ENCODE data around the gene PJA2.

Gene PJA2

GRCh38 chr5:109324931-109325330 is 84.8 kb downstream of the PJA2 start:
- H3K4me3 Mint-ChIP-seq = no peak overlapping the region
- H3K4me1 Mint-ChIP-seq (ENCODE audit: low read depth) = peaks cover 19% of the 10 kb centered on the region
- no peak overlapping the region for H3K27ac Mint-ChIP-seq
- intact Hi-C loops (cut with micrococcal nuclease) = no loop called here
- H3K27me3 Mint-ChIP-seq = no peaks in the 10 kb centered on the region
- H3K36me3 Mint-ChIP-seq (ENCODE audit: low read depth) = peaks cover 20% of the 10 kb centered on the region
- no peaks in the 10 kb centered on the region for H3K9me3 Mint-ChIP-seq

- peaks cover 19% of the 10 kb centered on the region for H3K4me1 Mint-ChIP-seq (ENCODE audit: low read depth)
- intact Hi-C loops (cut with micrococcal nuclease) = no loop called here
- H3K4me3 Mint-ChIP-seq = no peak overlapping the region
- no peaks in the 10 kb centered on the region for H3K27me3 Mint-ChIP-seq
- peaks cover 20% of the 10 kb centered on the region for H3K36me3 Mint-ChIP-seq (ENCODE audit: low read depth)
- no peaks in the 10 kb centered on the region for H3K9me3 Mint-ChIP-seq
- no peak overlapping the region for H3K27ac Mint-ChIP-seq
Measured at GRCh38 chr5:109324351-109324750, 85.4 kb downstream of the PJA2 start.

- peaks cover 20% of the 10 kb centered on the region for H3K36me3 Mint-ChIP-seq (ENCODE audit: low read depth)
- no peak overlapping the region for H3K4me3 Mint-ChIP-seq
- H3K4me1 Mint-ChIP-seq (ENCODE audit: low read depth) = peaks cover 13% of the 10 kb centered on the region
- intact Hi-C loops (cut with micrococcal nuclease) = no loop called here
- H3K9me3 Mint-ChIP-seq = no peaks in the 10 kb centered on the region
- no peak overlapping the region for H3K27ac Mint-ChIP-seq
- no peaks in the 10 kb centered on the region for H3K27me3 Mint-ChIP-seq
Measured at GRCh38 chr5:109322694-109323093, 87.1 kb downstream of the PJA2 start.

- Mint-ChIP-seq H3K27ac (no peak overlapping the region), H3K27me3 (no peaks in the 10 kb centered on the region), H3K4me1 (ENCODE audit: low read depth) (no peaks in the 10 kb centered on the region), H3K9me3 (no peaks in the 10 kb centered on the region), H3K4me3 (no peak overlapping the region), H3K36me3 (ENCODE audit: low read depth) (peaks cover 8% of the 10 kb centered on the region)
- intact Hi-C loops (cut with micrococcal nuclease) = no loop called here
Measured at GRCh38 chr5:109319351-109319750, 90.4 kb downstream of the PJA2 start.

GRCh38 chr5:109318455-109319108 is 91.2 kb downstream of the PJA2 start:
- intact Hi-C loops (cut with micrococcal nuclease) = no loop called here
- Mint-ChIP-seq H3K4me3 (no peak overlapping the region), H3K27me3 (no peaks in the 10 kb centered on the region), H3K36me3 (ENCODE audit: low read depth) (peaks cover 5% of the 10 kb centered on the region), H3K27ac (no peak overlapping the region), H3K9me3 (no peaks in the 10 kb centered on the region), H3K4me1 (ENCODE audit: low read depth) (no peaks in the 10 kb centered on the region)

GRCh38 chr5:109316634-109317033 is 93.1 kb downstream of the PJA2 start:
- no peaks in the 10 kb centered on the region for H3K9me3 Mint-ChIP-seq
- H3K27me3 Mint-ChIP-seq = no peaks in the 10 kb centered on the region
- no peaks in the 10 kb centered on the region for H3K4me1 Mint-ChIP-seq (ENCODE audit: low read depth)
- H3K27ac Mint-ChIP-seq = no peak overlapping the region
- intact Hi-C loops (cut with micrococcal nuclease) = no loop called here
- H3K4me3 Mint-ChIP-seq = no peak overlapping the region
- peaks cover 5% of the 10 kb centered on the region for H3K36me3 Mint-ChIP-seq (ENCODE audit: low read depth)

GRCh38 chr5:109315245-109315644 is 94.5 kb downstream of the PJA2 start:
- no peaks in the 10 kb centered on the region for H3K4me1 Mint-ChIP-seq (ENCODE audit: low read depth)
- no peaks in the 10 kb centered on the region for H3K9me3 Mint-ChIP-seq
- no peak overlapping the region for H3K4me3 Mint-ChIP-seq
- intact Hi-C loops (cut with micrococcal nuclease) = no loop called here
- no peaks in the 10 kb centered on the region for H3K27me3 Mint-ChIP-seq
- no peak overlapping the region for H3K27ac Mint-ChIP-seq
- H3K36me3 Mint-ChIP-seq (ENCODE audit: low read depth) = peaks cover 2% of the 10 kb centered on the region

GRCh38 chr5:109313127-109313526 is 96.6 kb downstream of the PJA2 start:
- Mint-ChIP-seq H3K36me3 (ENCODE audit: low read depth) (no peaks in the 10 kb centered on the region), H3K27ac (no peak overlapping the region), H3K4me1 (ENCODE audit: low read depth) (no peaks in the 10 kb centered on the region), H3K4me3 (no peak overlapping the region), H3K9me3 (no peaks in the 10 kb centered on the region), H3K27me3 (no peaks in the 10 kb centered on the region)
- intact Hi-C loops (cut with micrococcal nuclease) = no loop called here

- Mint-ChIP-seq H3K9me3 (no peaks in the 10 kb centered on the region), H3K4me1 (ENCODE audit: low read depth) (no peaks in the 10 kb centered on the region), H3K27me3 (no peaks in the 10 kb centered on the region), H3K4me3 (no peak overlapping the region), H3K27ac (no peak overlapping the region), H3K36me3 (ENCODE audit: low read depth) (no peaks in the 10 kb centered on the region)
- intact Hi-C loops (cut with micrococcal nuclease) = no loop called here
Measured at GRCh38 chr5:109312695-109313094, 97.1 kb downstream of the PJA2 start.

GRCh38 chr5:109310315-109310714 is 99.5 kb downstream of the PJA2 start:
- Mint-ChIP-seq H3K36me3 (ENCODE audit: low read depth) (no peaks in the 10 kb centered on the region), H3K4me3 (no peak overlapping the region), H3K9me3 (no peaks in the 10 kb centered on the region), H3K27ac (no peak overlapping the region), H3K27me3 (no peaks in the 10 kb centered on the region), H3K4me1 (ENCODE audit: low read depth) (no peaks in the 10 kb centered on the region)
- intact Hi-C loops (cut with micrococcal nuclease) = no loop called here

GRCh38 chr5:109309326-109310063 is 100.3 kb downstream of the PJA2 start:
- H3K4me3 Mint-ChIP-seq = no peak overlapping the region
- H3K27ac Mint-ChIP-seq = no peak overlapping the region
- no peaks in the 10 kb centered on the region for H3K4me1 Mint-ChIP-seq (ENCODE audit: low read depth)
- intact Hi-C loops (cut with micrococcal nuclease) = no loop called here
- no peaks in the 10 kb centered on the region for H3K27me3 Mint-ChIP-seq
- no peaks in the 10 kb centered on the region for H3K36me3 Mint-ChIP-seq (ENCODE audit: low read depth)
- no peaks in the 10 kb centered on the region for H3K9me3 Mint-ChIP-seq

- intact Hi-C loops (cut with micrococcal nuclease) = no loop called here
- no peak overlapping the region for H3K4me3 Mint-ChIP-seq
- no peaks in the 10 kb centered on the region for H3K27me3 Mint-ChIP-seq
- H3K9me3 Mint-ChIP-seq = no peaks in the 10 kb centered on the region
- no peaks in the 10 kb centered on the region for H3K4me1 Mint-ChIP-seq (ENCODE audit: low read depth)
- H3K27ac Mint-ChIP-seq = no peak overlapping the region
- H3K36me3 Mint-ChIP-seq (ENCODE audit: low read depth) = no peaks in the 10 kb centered on the region
Measured at GRCh38 chr5:109307951-109308350, 101.8 kb downstream of the PJA2 start.

- H3K36me3 Mint-ChIP-seq (ENCODE audit: low read depth) = no peaks in the 10 kb centered on the region
- H3K4me1 Mint-ChIP-seq (ENCODE audit: low read depth) = no peaks in the 10 kb centered on the region
- H3K4me3 Mint-ChIP-seq = no peak overlapping the region
- intact Hi-C loops (cut with micrococcal nuclease) = no loop called here
- no peaks in the 10 kb centered on the region for H3K9me3 Mint-ChIP-seq
- no peak overlapping the region for H3K27ac Mint-ChIP-seq
- H3K27me3 Mint-ChIP-seq = no peaks in the 10 kb centered on the region
Measured at GRCh38 chr5:109307456-109307855, 102.3 kb downstream of the PJA2 start.

- Mint-ChIP-seq H3K36me3 (ENCODE audit: low read depth) (no peaks in the 10 kb centered on the region), H3K27me3 (no peaks in the 10 kb centered on the region), H3K4me3 (no peak overlapping the region), H3K9me3 (no peaks in the 10 kb centered on the region), H3K27ac (no peak overlapping the region), H3K4me1 (ENCODE audit: low read depth) (no peaks in the 10 kb centered on the region)
- intact Hi-C loops (cut with micrococcal nuclease) = no loop called here
Measured at GRCh38 chr5:109305352-109305751, 104.4 kb downstream of the PJA2 start.

- H3K9me3 Mint-ChIP-seq = no peaks in the 10 kb centered on the region
- H3K27ac Mint-ChIP-seq = no peak overlapping the region
- no peak overlapping the region for H3K4me3 Mint-ChIP-seq
- intact Hi-C loops (cut with micrococcal nuclease) = no loop called here
- no peaks in the 10 kb centered on the region for H3K4me1 Mint-ChIP-seq (ENCODE audit: low read depth)
- no peaks in the 10 kb centered on the region for H3K36me3 Mint-ChIP-seq (ENCODE audit: low read depth)
- H3K27me3 Mint-ChIP-seq = no peaks in the 10 kb centered on the region
Measured at GRCh38 chr5:109304309-109304708, 105.5 kb downstream of the PJA2 start.
